ENCODE data around the gene KLHL11.

Gene KLHL11

GRCh38 chr17:41806685-41807445 lies 58.4 kb downstream of the KLHL11 start:
- DNase-seq (ENCODE audit: low spot score): no peak

Measured in hematopoietic multipotent progenitor cell treated with erythropoietin and hydrocortisone succinate and interleukin-3 and kit ligand, for 17 days (in vitro differentiated cells).